B cell (primary cell): ENCODE measurements around the gene PPM1G. TPM values are rescaled to one million over a fixed set of nuclear protein-coding genes. Genes with fewer than 3 reads are reported as not detected.
A peak's percentile ranks its signal among the peaks of the same experiment; 100 is the strongest.
"Not testable (repeated sequence)": the region's sequence is repeated elsewhere in the genome, so short reads cannot be mapped to it uniquely, and the experiment has no call there.

Experiments
- ATAC-seq: fragments of 200-7000 bp; cut with Tn5 transposase; one replicate; pipeline ENCODE4 v1.10.0; 2021; ENCODE audit warnings: low read depth, mild to moderate bottlenecking, moderate number of reproducible peaks, moderate library complexity
- CTCF ChIA-PET: fragments of 350-600 bp; sonication (Branson Sonifier 250); formaldehyde crosslinking; loops from one replicate; lab custom pipeline; 2021; ENCODE audit warnings: antibody characterized with exemption, inconsistent platforms; lab: Charles Lee
- POLR2A ChIA-PET: fragments of 350-600 bp; sonication (Branson Sonifier 250); formaldehyde crosslinking; loops from one replicate; lab custom pipeline; 2021; ENCODE audit warnings: antibody characterized with exemption; lab: Charles Lee
- DNase-seq: peaks from one replicate; pipeline ENCODE4 v3.0.0; 2013
- H2AFZ ChIP-seq: 2 replicates; pipeline ENCODE4 v1.6.1; 2012; ENCODE audit warnings: mild to moderate bottlenecking, low read depth, low read length; ENCODE audit not compliant: insufficient read depth, poor library complexity, severe bottlenecking
- H3K27ac ChIP-seq, 2 donors: 1 replicate in 1 of 2; 2 replicates in 1 of 2; pipeline ENCODE4 v1.5.1; 2012 to 2013; ENCODE audit warnings: low read length in 2 of 2, mild to moderate bottlenecking in 2 of 2, moderate library complexity in 1 of 2
- H3K27me3 ChIP-seq, 4 experiments: fragments of 200-600 bp in 1 of 4; sonication (generic) in 1 of 4; replicated peaks in 1 of 4; 1 replicate in 2 of 4; 2 replicates in 2 of 4; pipeline versions ENCODE4 v1.6.1 to v1.7.0; 2013 to 2016; ENCODE audit warnings: low read length in 3 of 4, mild to moderate bottlenecking in 2 of 4, mixed read lengths in 1 of 4, moderate library complexity in 1 of 4; ENCODE audit not compliant: insufficient read depth in 4 of 4, control insufficient read depth in 3 of 4; ENCODE audit errors: control extremely low read depth in 1 of 4
- H3K36me3 ChIP-seq, 2 experiments: replicated peaks in 1 of 2; 1 replicate in 1 of 2; 2 replicates in 1 of 2; pipeline versions ENCODE4 v1.6.1 to v1.7.1; 2013; ENCODE audit warnings: low read length in 1 of 2; ENCODE audit not compliant: insufficient read depth in 2 of 2, control insufficient read depth in 1 of 2; ENCODE audit errors: control extremely low read depth in 1 of 2, extremely low read depth in 1 of 2
- H3K4me1 ChIP-seq, 2 donors: fragments of 200-600 bp in 1 of 2; sonication (generic) in 1 of 2; 1 replicate in 1 of 2; 2 replicates in 1 of 2; pipeline versions ENCODE4 v1.5.1 to v1.6.1; 2013 to 2017; ENCODE audit warnings: low read length in 2 of 2; ENCODE audit not compliant: control insufficient read depth in 2 of 2, insufficient read depth in 2 of 2
- H3K4me2 ChIP-seq: replicated peaks from 2 replicates; pipeline ENCODE3; 2012; ENCODE audit warnings: mild to moderate bottlenecking, low read depth, low read length; ENCODE audit not compliant: poor library complexity, severe bottlenecking
- H3K4me3 ChIP-seq, 5 experiments: fragments of 200-600 bp in 1 of 5; sonication (generic) in 1 of 5; 1 replicate in 3 of 5; 2 replicates in 2 of 5; pipeline versions ENCODE4 v1.5.1 to v1.7.0; 2011 to 2016; ENCODE audit warnings: low read length in 4 of 5, mild to moderate bottlenecking in 4 of 5, low read depth in 2 of 5, control low read depth in 1 of 5, moderate library complexity in 1 of 5; ENCODE audit not compliant: insufficient read depth in 1 of 5; ENCODE audit errors: control extremely low read depth in 1 of 5, extremely low read depth in 1 of 5
- H3K79me2 ChIP-seq: fragments of 200-600 bp; sonication (generic); one replicate; pipeline ENCODE4 v1.6.0; 2016; ENCODE audit warnings: low read length; ENCODE audit not compliant: control insufficient read depth, insufficient read depth
- H3K9ac ChIP-seq: fragments of 200-600 bp; sonication (generic); 2 replicates; pipeline ENCODE4 v1.6.1; 2017; ENCODE audit warnings: mild to moderate bottlenecking, low read length, moderate library complexity
- H3K9me3 ChIP-seq, 3 donors: one replicate each; pipeline versions ENCODE4 v1.6.1 to v1.7.1; 2013; ENCODE audit warnings: low read length in 2 of 3; ENCODE audit not compliant: control insufficient read depth in 2 of 3, insufficient read depth in 1 of 3; ENCODE audit errors: control extremely low read depth in 1 of 3
- H4K20me1 ChIP-seq: 2 replicates; pipeline ENCODE4 v1.6.0; 2012; ENCODE audit warnings: mild to moderate bottlenecking, low read length; ENCODE audit not compliant: insufficient read depth, control insufficient read depth, poor library complexity, severe bottlenecking
- H3K27ac Mint-ChIP-seq: one replicate; pipeline ENCODE4 v1.8.0; 2021; ENCODE audit warnings: mixed read lengths
- H3K27me3 Mint-ChIP-seq: one replicate; pipeline ENCODE4 v1.8.0; 2021; ENCODE audit warnings: mixed read lengths
- H3K4me1 Mint-ChIP-seq: one replicate; pipeline ENCODE4 v1.8.0; 2021; ENCODE audit warnings: mixed read lengths
- H3K4me3 Mint-ChIP-seq: one replicate; pipeline ENCODE4 v1.8.0; 2021; ENCODE audit warnings: mixed read lengths
- H3K9me3 Mint-ChIP-seq: one replicate; pipeline ENCODE4 v1.8.0; 2022; ENCODE audit warnings: mixed read lengths; ENCODE audit not compliant: insufficient read depth
- CTCF ChIP-seq: fragments of 200-600 bp; IDR thresholded peaks from one replicate; pipeline ENCODE4 v1.8.0; 2022; ENCODE audit warnings: antibody characterized with exemption, mild to moderate bottlenecking
- EZH2 ChIP-seq: IDR thresholded peaks from 2 replicates; pipeline ENCODE4 v1.6.1; 2012; ENCODE audit warnings: borderline replicate concordance, low read depth, mild to moderate bottlenecking, moderate library complexity, low read length; ENCODE audit not compliant: insufficient read depth, poor library complexity, severe bottlenecking
- WGBS: methylation state at CpG from one replicate; pipeline ENCODE4 v1.1.5; 2013; ENCODE audit warnings: missing lambda C conversion rate; ENCODE audit not compliant: insufficient coverage; 5-methylcytosine and 5-hydroxymethylcytosine counted together
- intact Hi-C: fragments of 100-400 bp; cut with micrococcal nuclease; formaldehyde crosslinking; loops from one replicate; pipeline ENCODE4 v1.10.0; 2022
- polyA plus RNA-seq: library from polyadenylated mRNA; depleted of rRNA; stranded (reverse); fragments of >200 nt; gene quantifications from 2 replicates; pipeline ENCODE4 v1.2.3, GENCODE V29; 2012
- total RNA-seq, 2 donors: library from RNA; stranded (reverse); fragments of 120-200 nt in 1 of 2; gene quantifications; 1 replicate in 1 of 2; 2 replicates in 1 of 2; pipeline versions ENCODE4 v1.2.3 to v1.2.4, GENCODE V29; 2013 to 2022

The PPM1G gene
- total and polyA plus RNA-seq, 2 donors (not counting 1 experiment from before 2014, with no cell fraction given): 23.7 to 48.9 TPM

GRCh38 chr2:27353762-27354596, 55.4 kb downstream of the PPM1G start:
- Histone ChIP-seq H3K4me2 (peak overlapping the region; percentile 19), H3K9ac (no peak overlapping the region)
- POLR2A ChIA-PET: no interaction called here

GRCh38 chr2:27353386-27353761, 56.0 kb downstream of the PPM1G start:
- POLR2A ChIA-PET, ATAC-seq, H3K4me3 Mint-ChIP-seq, H3K27me3 Mint-ChIP-seq, H3K27ac ChIP-seq, H2AFZ ChIP-seq, H3K4me3 ChIP-seq, H3K27me3 ChIP-seq, intact Hi-C loops, H3K36me3 ChIP-seq, H3K9me3 Mint-ChIP-seq, H3K27ac Mint-ChIP-seq, H3K9me3 ChIP-seq, H3K9ac ChIP-seq, DNase-seq: not testable (repeated sequence)
- WGBS: 100% methylated on average over 2 of the region's 5 CpGs
- Histone ChIP-seq H3K79me2 (peaks cover 89% of the 10 kb centered on the region), H4K20me1 (peaks cover 37% of the 10 kb centered on the region), H3K4me2 (peak overlapping the region; percentile 19), H3K4me1 (peaks cover 18 to 24% of the 10 kb centered on the region in 2 donors)
- H3K4me1 Mint-ChIP-seq: peaks cover 57% of the 10 kb centered on the region
- CTCF ChIA-PET: interaction anchor here (1.5 to 1.9 kb wide), 2 partner anchors 16 to 50 kb away, joined by 5 read pairs; partner anchors contain the start of gene EIF2B4

More at GRCh38 chr2:27353762-27354596, 55.4 kb downstream of the PPM1G start:
- Histone ChIP-seq H3K79me2 (peaks cover 84% of the 10 kb centered on the region), H3K4me3 (no peak overlapping the region), H3K9me3 (no peaks in the 10 kb centered on the region), H3K27ac (no peak overlapping the region), H3K36me3 (peaks cover 0 to 4% of the 10 kb centered on the region in 2 experiments), H4K20me1 (peaks cover 35% of the 10 kb centered on the region), H3K4me1 (peaks cover 18 to 25% of the 10 kb centered on the region in 2 donors), H3K27me3 (no peaks in the 10 kb centered on the region), H2AFZ (no peak overlapping the region)
- DNase-seq (no peak), ATAC-seq (no peak)
- Mint-ChIP-seq H3K4me1 (peaks cover 58% of the 10 kb centered on the region), H3K9me3 (no peaks in the 10 kb centered on the region), H3K27ac (no peak overlapping the region), H3K4me3 (no peak overlapping the region), H3K27me3 (no peaks in the 10 kb centered on the region)
- intact Hi-C loops: no loop called here
- CTCF ChIA-PET: interaction anchor here (1.5 to 1.9 kb wide), 2 partner anchors 16 to 50 kb away, joined by 5 read pairs; partner anchors contain the start of gene EIF2B4
- TF ChIP-seq EZH2 (no peak), CTCF (no peak)
- 87% methylated on average over 3 of the region's 7 CpGs for WGBS
